Measurements from ENCODE around the gene GJB5.

DNA sequence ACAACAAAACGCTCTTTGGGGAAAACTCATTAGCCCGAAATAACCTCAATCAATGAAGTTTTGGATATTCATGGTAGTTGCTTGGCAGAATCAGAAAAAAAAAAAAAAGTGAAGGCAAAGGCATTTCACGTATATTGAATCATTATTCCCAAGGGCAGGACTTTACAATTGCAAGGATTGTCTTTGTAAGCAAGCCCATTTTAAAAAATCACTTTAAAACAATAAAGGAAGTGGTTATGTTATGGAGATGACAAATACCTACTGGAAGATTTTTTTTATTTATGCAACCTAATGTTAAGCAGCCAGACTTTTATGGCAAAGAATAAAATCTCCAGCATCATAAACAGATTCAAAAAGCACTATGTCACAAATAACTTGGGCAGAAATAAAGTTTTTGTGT, 14.0 kb downstream of the GJB5 start:
- TF ChIP-seq EZH2 (IDR thresholded peaks at IDR 0.05; ENCODE audit: borderline replicate concordance, insufficient read depth, low read length, poor library complexity, severe bottlenecking): no peak
- TF ChIP-seq, protein P1, sequence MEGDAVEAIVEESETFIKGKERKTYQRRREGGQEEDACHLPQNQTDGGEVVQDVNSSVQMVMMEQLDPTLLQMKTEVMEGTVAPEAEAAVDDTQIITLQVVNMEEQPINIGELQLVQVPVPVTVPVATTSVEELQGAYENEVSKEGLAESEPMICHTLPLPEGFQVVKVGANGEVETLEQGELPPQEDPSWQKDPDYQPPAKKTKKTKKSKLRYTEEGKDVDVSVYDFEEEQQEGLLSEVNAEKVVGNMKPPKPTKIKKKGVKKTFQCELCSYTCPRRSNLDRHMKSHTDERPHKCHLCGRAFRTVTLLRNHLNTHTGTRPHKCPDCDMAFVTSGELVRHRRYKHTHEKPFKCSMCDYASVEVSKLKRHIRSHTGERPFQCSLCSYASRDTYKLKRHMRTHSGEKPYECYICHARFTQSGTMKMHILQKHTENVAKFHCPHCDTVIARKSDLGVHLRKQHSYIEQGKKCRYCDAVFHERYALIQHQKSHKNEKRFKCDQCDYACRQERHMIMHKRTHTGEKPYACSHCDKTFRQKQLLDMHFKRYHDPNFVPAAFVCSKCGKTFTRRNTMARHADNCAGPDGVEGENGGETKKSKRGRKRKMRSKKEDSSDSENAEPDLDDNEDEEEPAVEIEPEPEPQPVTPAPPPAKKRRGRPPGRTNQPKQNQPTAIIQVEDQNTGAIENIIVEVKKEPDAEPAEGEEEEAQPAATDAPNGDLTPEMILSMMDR (IDR thresholded peaks at IDR 0.05; ENCODE audit: poor library complexity, severe bottlenecking): no peak
- no peak for TF ChIP-seq RAD21 (conservative IDR thresholded peaks at IDR 0.05)
- no peak for TF ChIP-seq POLR2AphosphoS5 (IDR thresholded peaks at IDR 0.05)

All from neural cell (in vitro differentiated cells).